Tibial artery (tissue), 4 donors: ENCODE measurements around the gene LGI2.
"Not testable (repeated sequence)": the region's sequence is repeated elsewhere in the genome, so short reads cannot be mapped to it uniquely, and the experiment has no call there.

Experiments used
- DNase-seq, 2 donors: peaks; one replicate each; pipeline ENCODE4 v3.0.0-alpha.2; 2019
- H3K27ac ChIP-seq, 2 donors: fragments of 200-600 bp; sonication (generic) in 1 of 2; 1 replicate in 1 of 2; 2 replicates in 1 of 2; pipeline ENCODE4 v1.5.1; 2018 to 2019; ENCODE audit warnings: mild to moderate bottlenecking in 1 of 2
- H3K27me3 ChIP-seq, 2 donors: fragments of 200-600 bp; sonication (generic) in 1 of 2; one replicate each; pipeline versions ENCODE4 v1.5.1 to v1.6.0; 2016 to 2019
- H3K36me3 ChIP-seq, 3 donors: fragments of 200-600 bp; sonication (generic) in 2 of 3; one replicate each; pipeline ENCODE4 v1.5.1; 2016 to 2019; ENCODE audit warnings: mild to moderate bottlenecking in 2 of 3
- H3K4me1 ChIP-seq, 4 donors: fragments of 200-600 bp; sonication (generic) in 2 of 4; 1 replicate in 3 of 4; 2 replicates in 1 of 4; pipeline ENCODE4 v1.5.1; 2016 to 2019
- H3K4me3 ChIP-seq, 2 donors: fragments of 200-600 bp; sonication (generic) in 1 of 2; 1 replicate in 1 of 2; 2 replicates in 1 of 2; pipeline ENCODE4 v1.5.1; 2018 to 2019; ENCODE audit warnings: mild to moderate bottlenecking in 2 of 2
- H3K9me3 ChIP-seq, 3 donors: fragments of 200-600 bp; sonication (generic) in 1 of 3; one replicate each; pipeline ENCODE4 v1.5.1; 2016 to 2019
- CTCF ChIP-seq, 2 experiments: fragments of 200-600 bp in 1 of 2; fragments of 450-650 bp in 1 of 2; IDR thresholded peaks; one replicate each; pipeline ENCODE4 v1.5.1; 2017 to 2019; ENCODE audit warnings: antibody characterized with exemption in 2 of 2, mild to moderate bottlenecking in 1 of 2, moderate library complexity in 1 of 2
- intact Hi-C: fragments of 100-400 bp; cut with DNase I; formaldehyde crosslinking; loops from one replicate; pipeline ENCODE4 v1.15.0; 2023; ENCODE audit warnings: low total_unique reads

Gene LGI2

GRCh38 chr4:25070545-25070944 is 39.8 kb upstream of the LGI2 start:
- H3K27me3 ChIP-seq = no peaks in the 10 kb centered on the region
- no peak overlapping the region for H3K4me3 ChIP-seq
- no peak for TF ChIP-seq CTCF (IDR thresholded peaks at IDR 0.05)
- no peaks in the 10 kb centered on the region for H3K9me3 ChIP-seq
- no peak for DNase-seq
- H3K4me1 ChIP-seq = no peaks in the 10 kb centered on the region
- no peaks in the 10 kb centered on the region for H3K36me3 ChIP-seq
- H3K27ac ChIP-seq = no peak overlapping the region
- intact Hi-C loops = no loop called here

GRCh38 chr4:25069014-25069413 is 38.3 kb upstream of the LGI2 start:
- intact Hi-C loops = loop anchor here (10.0 kb wide), 1 partner anchor 274 kb away; the partner anchor contains the start of gene SOD3
- Histone ChIP-seq H3K4me1 (no peaks in the 10 kb centered on the region), H3K27me3 (no peaks in the 10 kb centered on the region), H3K4me3 (no peak overlapping the region), H3K27ac (no peak overlapping the region), H3K36me3 (no peaks in the 10 kb centered on the region), H3K9me3 (no peaks in the 10 kb centered on the region)
- DNase-seq = no peak
- no peak for TF ChIP-seq CTCF (IDR thresholded peaks at IDR 0.05)

GRCh38 chr4:25068386-25068785 is 37.6 kb upstream of the LGI2 start:
- no peak for TF ChIP-seq CTCF (IDR thresholded peaks at IDR 0.05)
- Histone ChIP-seq H3K27me3 (no peaks in the 10 kb centered on the region), H3K4me1 (no peaks in the 10 kb centered on the region), H3K36me3 (no peaks in the 10 kb centered on the region), H3K4me3 (no peak overlapping the region), H3K9me3 (no peaks in the 10 kb centered on the region), H3K27ac (no peak overlapping the region)
- DNase-seq = no peak
- intact Hi-C loops = loop anchor here (10.0 kb wide), 1 partner anchor 274 kb away; the partner anchor contains the start of gene SOD3

DNA sequence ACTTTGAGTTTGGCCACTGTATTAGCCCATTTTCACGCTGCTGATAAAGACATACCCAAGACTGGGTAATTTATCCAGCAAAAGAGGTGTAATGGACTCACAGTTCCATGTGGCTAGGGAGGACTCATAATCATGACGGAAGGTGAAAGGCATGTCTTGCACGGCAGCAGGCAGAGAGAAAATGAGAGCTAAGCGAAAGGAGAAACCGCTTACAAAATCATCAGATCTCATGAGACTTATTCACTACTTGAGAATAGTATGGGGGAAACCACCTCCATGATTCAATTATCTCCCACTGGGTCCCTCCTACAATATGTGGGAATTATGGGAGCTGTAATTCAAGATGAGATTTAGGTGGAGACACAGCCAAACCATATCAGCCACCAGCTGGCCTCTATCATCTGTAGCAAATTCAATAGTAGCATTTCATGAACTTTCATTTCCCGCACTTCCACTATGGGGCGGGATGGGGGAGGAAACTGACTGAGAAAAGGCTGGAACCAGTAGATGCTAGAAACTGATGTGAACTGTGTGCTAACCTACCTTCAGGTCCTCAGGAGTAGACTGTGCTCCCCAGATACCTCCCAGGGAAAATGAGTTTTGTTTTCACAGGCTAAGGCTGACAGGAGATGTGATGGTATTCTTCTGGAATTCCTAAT is 35.3 kb upstream of the LGI2 start:
- Histone ChIP-seq H3K9me3 (no peaks in the 10 kb centered on the region), H3K4me3 (no peak overlapping the region), H3K4me1 (peaks cover 0 to 11% (median 0%) of the 10 kb centered on the region in 4 donors), H3K27me3 (no peaks in the 10 kb centered on the region), H3K36me3 (no peaks in the 10 kb centered on the region), H3K27ac (no peak overlapping the region)
- no peak for DNase-seq
- intact Hi-C loops = loop anchor here (10.0 kb wide), 1 partner anchor 271 kb away; the partner anchor contains the start of gene SOD3
- no peak for TF ChIP-seq CTCF (IDR thresholded peaks at IDR 0.05)

DNA sequence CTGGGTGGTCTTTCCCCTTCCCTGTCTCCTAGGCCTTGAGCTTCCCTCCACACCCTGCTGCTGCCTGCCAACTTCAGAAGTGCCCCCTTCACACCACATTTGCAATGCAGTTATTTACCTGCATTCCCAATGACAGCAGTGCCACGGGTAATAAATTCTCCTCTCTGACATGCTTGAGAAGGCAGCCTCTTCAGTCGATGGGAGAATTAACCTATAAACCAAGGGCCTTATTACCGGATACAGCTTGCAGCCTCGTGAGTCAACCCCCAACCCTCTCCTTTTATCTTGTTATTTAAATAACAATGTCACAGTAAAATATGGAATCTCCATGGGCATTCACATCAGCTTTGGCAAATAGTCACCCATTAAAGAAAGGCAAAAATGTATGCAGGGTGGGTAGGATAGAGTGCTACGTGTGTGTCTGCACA is 34.7 kb upstream of the LGI2 start:
- Histone ChIP-seq H3K9me3 (no peaks in the 10 kb centered on the region), H3K27ac (no peak overlapping the region), H3K4me1 (peaks cover 0 to 17% (median 0%) of the 10 kb centered on the region in 4 donors), H3K4me3 (no peak overlapping the region), H3K36me3 (no peaks in the 10 kb centered on the region), H3K27me3 (no peaks in the 10 kb centered on the region)
- no peak for TF ChIP-seq CTCF (IDR thresholded peaks at IDR 0.05)
- intact Hi-C loops = loop anchor here (10.0 kb wide), 1 partner anchor 271 kb away; the partner anchor contains the start of gene SOD3
- DNase-seq = no peak

GRCh38 chr4:25064447-25064846 is 33.7 kb upstream of the LGI2 start:
- H3K27me3 ChIP-seq, H3K27ac ChIP-seq, H3K9me3 ChIP-seq, H3K4me3 ChIP-seq, DNase-seq, H3K36me3 ChIP-seq: not testable (repeated sequence)
- intact Hi-C loops = loop anchor here (10.0 kb wide), 1 partner anchor 270 kb away; the partner anchor contains the start of gene SOD3
- peaks cover 0 to 27% (median 0%) of the 10 kb centered on the region in 4 donors for H3K4me1 ChIP-seq
